HG03432 (cell line): ENCODE measurements around the gene LRPAP1.
"Not testable (repeated sequence)": the region's sequence is repeated elsewhere in the genome, so short reads cannot be mapped to it uniquely, and the experiment has no call there.

Source experiments
- ATAC-seq: cut with Tn5 transposase; IDR thresholded peaks from one replicate; pipeline ENCODE4 v1.9.1; 2021; ENCODE audit warnings: mild to moderate bottlenecking, moderate library complexity; ENCODE audit not compliant: unreplicated experiment

The LRPAP1 gene

GRCh38 chr4:3562127-3562526, 29.9 kb upstream of the LRPAP1 start:
- not testable (repeated sequence) for ATAC-seq

DNA sequence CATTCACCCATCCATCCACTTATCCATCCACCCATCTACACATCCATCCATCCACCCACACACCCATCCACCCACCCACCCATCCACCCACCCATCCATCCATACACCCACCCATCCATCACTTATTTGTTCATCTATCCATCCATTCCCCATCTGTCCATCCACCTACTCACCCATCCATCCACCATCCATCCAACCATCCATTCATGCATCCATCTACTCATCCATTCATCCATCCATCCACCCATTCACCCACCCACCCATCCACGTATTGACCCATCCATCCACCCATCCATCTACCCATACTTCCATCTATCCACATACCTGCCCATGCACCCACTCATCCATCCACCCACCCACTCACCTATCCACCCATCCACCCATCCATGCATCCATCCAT, 28.2 kb upstream of the LRPAP1 start:
- not testable (repeated sequence) for ATAC-seq

DNA sequence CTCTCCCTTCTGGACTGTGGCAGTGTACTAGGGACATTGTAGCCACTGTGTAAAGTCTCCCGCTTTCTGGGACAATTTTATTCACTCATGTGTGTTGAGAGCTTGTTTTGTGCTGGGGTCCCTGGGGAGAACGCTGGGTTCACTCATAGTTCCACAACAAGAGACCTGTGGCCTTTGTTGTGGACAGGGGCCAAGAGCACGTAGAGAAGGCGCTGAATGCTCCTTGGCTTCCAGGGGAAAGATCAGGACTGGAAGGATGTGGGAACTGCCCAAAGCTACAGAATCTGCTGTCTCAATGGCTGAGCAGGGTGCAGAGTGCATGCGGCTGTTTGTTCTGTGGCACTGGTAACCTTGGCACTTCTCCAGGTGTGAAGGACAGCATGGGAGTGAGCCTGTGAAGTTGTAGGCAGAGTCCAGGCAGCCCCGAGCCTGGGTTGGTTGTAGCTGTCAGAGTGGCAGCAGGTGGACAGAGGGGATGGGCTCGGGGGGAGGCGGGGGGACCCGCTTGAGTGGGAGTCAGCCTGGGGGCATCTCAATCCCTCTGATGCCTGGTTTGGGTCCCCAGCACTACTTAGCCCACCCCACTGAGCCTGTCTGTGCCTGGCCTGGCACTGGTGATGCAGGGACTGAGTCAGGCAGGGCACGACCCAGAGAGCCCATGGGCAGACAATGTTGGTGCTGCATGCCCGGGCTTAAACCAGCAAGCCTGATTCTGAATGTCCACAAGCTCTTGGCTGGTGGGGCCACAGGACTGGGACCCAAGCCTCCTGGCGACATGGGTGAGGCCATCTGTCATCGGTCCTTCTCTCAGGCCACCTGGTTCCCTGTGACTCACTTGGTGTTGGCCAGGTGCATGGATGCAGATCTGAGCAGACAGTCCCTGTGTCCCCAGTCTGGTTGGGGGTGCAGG, 27.4 kb upstream of the LRPAP1 start:
- not testable (repeated sequence) for ATAC-seq

- not testable (repeated sequence) for ATAC-seq
Measured at GRCh38 chr4:3558514-3558836, 26.3 kb upstream of the LRPAP1 start.

DNA sequence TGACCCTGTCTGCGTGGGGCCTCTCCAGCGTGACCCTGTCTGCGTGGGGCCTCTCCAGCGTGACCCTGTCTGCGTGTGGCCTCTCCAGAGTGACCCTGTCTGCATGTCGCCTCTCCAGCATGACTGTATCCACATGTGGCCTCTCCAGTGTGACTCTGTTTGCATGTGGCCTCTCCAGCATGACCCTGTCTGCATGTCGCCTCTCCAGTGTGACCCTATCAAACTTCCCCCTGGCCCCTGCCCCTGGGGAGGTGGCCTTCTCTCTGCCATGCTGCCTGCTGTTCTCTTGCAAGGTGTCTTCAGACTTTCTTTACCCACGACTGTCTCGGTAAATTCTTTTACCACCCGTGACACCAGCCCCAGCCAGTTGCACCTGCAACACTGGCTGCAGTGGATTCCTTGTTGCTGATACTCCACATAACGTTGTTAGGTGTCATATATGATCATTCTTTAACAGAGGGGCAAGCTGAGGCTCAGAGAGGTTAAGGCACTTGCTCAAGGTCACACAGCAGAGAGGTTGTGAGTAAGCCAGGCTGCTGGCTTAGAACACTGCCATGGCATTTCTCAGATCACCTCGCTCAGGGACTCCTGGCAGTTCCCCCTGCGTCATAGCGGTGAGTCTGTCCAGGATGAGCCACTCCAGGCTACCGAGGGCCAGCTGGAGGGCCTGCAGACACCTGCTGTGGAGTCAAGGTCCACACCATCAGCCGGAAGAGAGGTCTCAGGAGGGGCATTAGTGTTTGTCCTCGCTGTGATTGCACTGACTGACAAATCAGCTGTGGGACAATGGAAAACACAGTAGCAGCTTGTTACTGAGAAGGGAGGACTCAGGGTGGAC, 25.7 kb upstream of the LRPAP1 start:
- ATAC-seq = not testable (repeated sequence)

DNA sequence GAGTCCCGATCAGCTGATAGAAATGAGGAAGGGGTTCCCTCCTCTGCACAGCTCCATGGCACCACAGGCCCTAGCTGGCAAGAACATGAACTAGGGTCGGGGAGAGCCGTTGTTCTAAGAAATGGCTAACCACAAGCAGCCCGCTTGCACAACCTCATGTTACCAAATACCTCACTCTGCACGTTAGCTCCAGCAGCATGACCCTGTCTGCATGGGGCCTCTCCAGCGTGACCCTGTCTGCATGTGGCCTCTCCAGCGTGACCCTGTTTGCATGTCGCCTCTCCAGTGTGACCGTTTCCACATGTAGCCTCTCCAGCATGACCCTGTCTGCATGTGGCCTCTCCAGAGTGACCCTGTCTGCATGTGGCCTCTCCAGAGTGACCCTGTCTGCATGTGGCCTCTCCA, 24.9 kb upstream of the LRPAP1 start:
- ATAC-seq = not testable (repeated sequence)

DNA sequence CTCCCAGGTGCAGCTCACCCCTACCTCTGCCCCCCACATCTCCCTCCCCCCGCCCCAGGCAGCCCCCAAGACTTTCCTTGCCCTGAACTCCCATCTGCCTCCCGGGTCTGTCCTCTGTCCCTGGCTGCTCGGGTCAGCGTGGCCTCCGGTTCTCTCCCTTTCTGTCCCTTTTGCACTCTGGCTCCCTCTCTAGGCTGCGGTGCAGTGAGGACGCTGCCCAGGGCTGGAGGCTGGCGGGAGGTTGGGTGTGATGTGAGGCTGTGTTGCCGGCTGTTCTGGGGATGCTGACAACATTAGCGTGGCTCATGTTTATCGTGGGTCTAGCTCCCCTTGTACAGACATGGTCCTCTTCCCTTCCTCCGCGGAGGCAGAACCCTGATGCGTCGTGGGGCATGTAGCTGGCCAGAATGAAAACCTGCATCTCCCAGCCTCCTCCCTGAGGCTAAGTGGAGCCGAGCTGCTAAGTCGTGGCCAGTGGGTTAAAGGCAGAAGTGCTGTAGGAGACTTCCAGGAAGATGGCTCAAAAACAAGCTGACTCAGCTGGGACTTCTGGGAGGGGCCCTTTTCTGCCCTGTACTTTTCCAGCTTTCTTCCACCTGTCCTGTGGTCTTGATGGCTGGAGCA, 24.1 kb upstream of the LRPAP1 start:
- not testable (repeated sequence) for ATAC-seq

GRCh38 chr4:3555459-3556070, 23.3 kb upstream of the LRPAP1 start:
- ATAC-seq = not testable (repeated sequence)

GRCh38 chr4:3551366-3551765, 19.1 kb upstream of the LRPAP1 start:
- not testable (repeated sequence) for ATAC-seq

DNA sequence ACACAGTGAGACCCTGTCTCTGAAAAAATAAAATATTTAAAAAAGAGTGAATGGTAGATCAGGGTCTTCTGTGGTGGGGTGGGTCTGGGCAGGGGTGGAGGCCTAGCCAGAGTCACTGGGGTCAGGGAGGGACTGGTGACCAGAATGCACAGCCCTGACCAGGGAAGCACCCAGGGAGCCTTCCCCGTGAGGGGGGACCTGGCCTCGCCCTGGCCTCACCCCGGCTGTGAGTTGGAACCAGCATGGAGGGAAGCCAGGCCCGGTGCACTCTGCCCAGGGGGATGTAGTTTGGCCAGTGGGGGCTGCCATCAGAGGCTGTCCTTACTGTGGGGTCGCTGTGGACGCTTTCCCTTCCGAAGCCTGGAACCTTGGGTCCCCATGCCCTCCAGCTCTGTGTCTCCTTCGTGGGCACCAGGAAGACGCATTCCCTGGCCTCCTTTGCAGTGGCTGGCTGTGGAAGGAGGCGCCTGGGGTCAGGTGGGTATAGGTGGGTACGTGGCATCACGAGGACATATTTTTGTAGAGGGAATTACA, 18.6 kb upstream of the LRPAP1 start:
- not testable (repeated sequence) for ATAC-seq

DNA sequence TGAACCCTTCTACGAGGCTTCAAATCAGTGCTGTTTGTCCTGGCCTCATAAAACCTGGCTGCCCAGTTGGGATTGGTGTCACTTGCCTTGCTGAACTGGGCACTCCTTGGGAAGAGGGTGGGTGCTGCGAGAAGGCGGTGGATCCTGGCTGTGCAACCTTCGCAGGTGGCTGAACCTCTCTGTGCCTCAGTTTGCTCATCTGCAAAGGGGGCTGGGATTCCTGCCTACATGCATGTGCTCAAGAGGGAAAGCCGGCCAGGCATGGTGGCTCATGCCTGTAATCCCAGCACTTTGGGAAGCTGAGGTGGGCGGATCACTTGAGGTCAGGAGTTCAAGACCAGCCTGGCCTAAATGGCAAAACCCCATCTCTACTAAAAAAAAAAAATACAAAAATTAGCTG, 17.8 kb upstream of the LRPAP1 start:
- ATAC-seq = not testable (repeated sequence)

DNA sequence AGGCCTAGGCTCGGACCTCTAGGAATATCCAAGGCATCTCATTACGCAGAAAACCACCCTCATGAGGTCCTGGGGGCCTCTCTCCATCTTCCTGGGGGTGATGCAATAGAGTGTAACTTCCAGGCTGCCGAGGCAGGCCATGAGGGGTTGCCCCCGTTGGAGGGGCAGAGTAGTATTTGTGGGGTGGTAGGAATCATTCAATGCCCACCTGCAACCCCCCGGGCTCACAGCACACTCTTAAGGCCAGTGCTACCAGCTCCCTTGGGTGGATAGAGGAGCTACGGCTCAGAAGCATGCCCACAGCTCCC, 17.4 kb upstream of the LRPAP1 start:
- ATAC-seq = not testable (repeated sequence)

- not testable (repeated sequence) for ATAC-seq
Measured at GRCh38 chr4:3548991-3549693, 16.9 kb upstream of the LRPAP1 start.

GRCh38 chr4:3546721-3547120, 14.5 kb upstream of the LRPAP1 start:
- not testable (repeated sequence) for ATAC-seq

- not testable (repeated sequence) for ATAC-seq
Measured at GRCh38 chr4:3545351-3545750, 13.1 kb upstream of the LRPAP1 start.

GRCh38 chr4:3544259-3545025, 12.2 kb upstream of the LRPAP1 start:
- ATAC-seq = not testable (repeated sequence)

- ATAC-seq = not testable (repeated sequence)
Measured at GRCh38 chr4:3543415-3543814, 11.2 kb upstream of the LRPAP1 start.

DNA sequence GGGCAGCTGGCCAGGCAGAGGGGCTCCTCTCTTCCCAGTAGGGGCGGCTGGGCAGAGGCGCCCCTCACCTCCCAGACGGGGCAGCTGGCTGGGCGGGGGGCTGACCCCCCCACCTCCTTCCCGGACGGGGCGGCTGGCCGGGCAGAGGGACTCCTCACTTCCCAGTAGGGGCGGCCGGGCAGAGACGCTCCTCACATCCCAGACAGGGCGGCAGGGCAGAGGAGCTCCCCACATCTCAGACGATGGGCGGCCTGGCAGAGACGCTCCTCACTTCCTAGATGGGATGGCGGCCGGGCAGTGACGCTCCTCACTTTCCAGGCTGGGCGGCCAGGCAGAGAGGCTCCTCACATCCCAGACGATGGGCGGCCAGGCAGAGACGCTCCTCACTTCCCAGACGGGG, 6.7 kb upstream of the LRPAP1 start:
- ATAC-seq = not testable (repeated sequence)

GRCh38 chr4:3535812-3536211, 3.6 kb upstream of the LRPAP1 start:
- ATAC-seq = not testable (repeated sequence)
